Parathyroid adenoma (tissue), 2 donors: ENCODE data around the gene RPL7L1.

Experiments used
- H2AFZ ChIP-seq: fragments of 300-600 bp; sonication (generic); one replicate; pipeline ENCODE4 v1.7.0; 2017; ENCODE audit warnings: antibody characterized with exemption, mild to moderate bottlenecking
- H3K27ac ChIP-seq: fragments of 300-600 bp; sonication (generic); one replicate; pipeline ENCODE4 v1.7.0; 2017
- H3K27me3 ChIP-seq: fragments of 300-600 bp; sonication (generic); one replicate; pipeline ENCODE4 v1.7.0; 2017; ENCODE audit warnings: low read length; ENCODE audit not compliant: control insufficient read depth, insufficient read depth
- H3K36me3 ChIP-seq: fragments of 300-600 bp; sonication (generic); one replicate; pipeline ENCODE4 v1.7.0; 2017; ENCODE audit warnings: low read length; ENCODE audit not compliant: control insufficient read depth, insufficient read depth
- H3K4me1 ChIP-seq: fragments of 300-600 bp; sonication (generic); one replicate; pipeline ENCODE4 v1.7.0; 2017; ENCODE audit warnings: control low read depth
- H3K4me2 ChIP-seq: fragments of 300-600 bp; sonication (generic); one replicate; pipeline ENCODE4 v1.7.0; 2017; ENCODE audit warnings: low read length
- H3K4me3 ChIP-seq: fragments of 300-600 bp; sonication (generic); one replicate; pipeline ENCODE4 v1.7.0; 2017; ENCODE audit warnings: low read depth, low read length
- H3K79me2 ChIP-seq: fragments of 300-600 bp; sonication (generic); one replicate; pipeline ENCODE4 v1.7.0; 2017; ENCODE audit warnings: control low read depth
- H3K9ac ChIP-seq: fragments of 300-600 bp; sonication (generic); one replicate; pipeline ENCODE4 v1.7.0; 2017; ENCODE audit warnings: mild to moderate bottlenecking
- H3K9me3 ChIP-seq: fragments of 300-600 bp; sonication (generic); one replicate; pipeline ENCODE4 v1.7.0; 2017; ENCODE audit warnings: low read length; ENCODE audit not compliant: control insufficient read depth
- CTCF ChIP-seq: fragments of 300-600 bp; sonication (generic); IDR thresholded peaks from one replicate; pipeline ENCODE4 v1.7.0; 2017; ENCODE audit warnings: antibody characterized with exemption, mild to moderate bottlenecking
- donor health status: primary hyperparathyroidism.

The RPL7L1 gene

GRCh38 chr6:42845327-42845694 lies 34.1 kb upstream of the RPL7L1 start:
- no peak overlapping the region for H3K4me3 ChIP-seq
- H2AFZ ChIP-seq, result no peak overlapping the region
- H3K4me1 ChIP-seq, result no peaks in the 10 kb centered on the region
- no peak overlapping the region for H3K4me2 ChIP-seq
- no peaks in the 10 kb centered on the region for H3K9me3 ChIP-seq
- no peaks in the 10 kb centered on the region for H3K27me3 ChIP-seq
- H3K9ac ChIP-seq, result no peak overlapping the region
- no peak overlapping the region for H3K27ac ChIP-seq
- TF ChIP-seq CTCF, result no peak
- peaks cover 37% of the 10 kb centered on the region for H3K79me2 ChIP-seq
- H3K36me3 ChIP-seq, result no peaks in the 10 kb centered on the region

GRCh38 chr6:42846505-42846904 lies 32.9 kb upstream of the RPL7L1 start:
- H3K4me3 ChIP-seq, result no peak overlapping the region
- H3K27me3 ChIP-seq, result no peaks in the 10 kb centered on the region
- H2AFZ ChIP-seq, result no peak overlapping the region
- H3K9ac ChIP-seq, result no peak overlapping the region
- no peak overlapping the region for H3K27ac ChIP-seq
- H3K4me1 ChIP-seq, result no peaks in the 10 kb centered on the region
- no peaks in the 10 kb centered on the region for H3K9me3 ChIP-seq
- H3K4me2 ChIP-seq, result no peak overlapping the region
- H3K36me3 ChIP-seq, result no peaks in the 10 kb centered on the region
- peaks cover 34% of the 10 kb centered on the region for H3K79me2 ChIP-seq
- no peak for TF ChIP-seq CTCF

- Histone ChIP-seq H3K27ac (no peak overlapping the region), H3K27me3 (no peaks in the 10 kb centered on the region), H3K9ac (no peak overlapping the region), H3K4me2 (no peak overlapping the region), H3K79me2 (peaks cover 21% of the 10 kb centered on the region), H3K36me3 (no peaks in the 10 kb centered on the region), H3K4me3 (no peak overlapping the region), H3K9me3 (no peaks in the 10 kb centered on the region), H3K4me1 (no peaks in the 10 kb centered on the region), H2AFZ (no peak overlapping the region)
- no peak for TF ChIP-seq CTCF
Measured at GRCh38 chr6:42848700-42849099, 30.7 kb upstream of the RPL7L1 start.

GRCh38 chr6:42851599-42851998 lies 27.8 kb upstream of the RPL7L1 start:
- Histone ChIP-seq H3K9ac (no peak overlapping the region), H2AFZ (no peak overlapping the region), H3K4me3 (no peak overlapping the region), H3K4me2 (no peak overlapping the region), H3K79me2 (peaks cover 14% of the 10 kb centered on the region), H3K27ac (no peak overlapping the region), H3K4me1 (no peaks in the 10 kb centered on the region), H3K36me3 (no peaks in the 10 kb centered on the region), H3K9me3 (no peaks in the 10 kb centered on the region), H3K27me3 (no peaks in the 10 kb centered on the region)
- TF ChIP-seq CTCF, result no peak

- Histone ChIP-seq H3K27ac (no peak overlapping the region), H3K9me3 (no peaks in the 10 kb centered on the region), H3K9ac (no peak overlapping the region), H3K79me2 (no peaks in the 10 kb centered on the region), H3K4me2 (no peak overlapping the region), H3K4me3 (no peak overlapping the region), H3K36me3 (no peaks in the 10 kb centered on the region), H2AFZ (no peak overlapping the region), H3K27me3 (no peaks in the 10 kb centered on the region), H3K4me1 (no peaks in the 10 kb centered on the region)
- TF ChIP-seq CTCF, result no peak
Measured at GRCh38 chr6:42860036-42860435, 19.4 kb upstream of the RPL7L1 start.
